Stimulated activated CD8-positive, alpha-beta memory T cell treated with anti-CD3 and anti-CD28 coated beads, Interleukin-12 subunit alpha, Interleukin-12 subunit beta, amount 100 ng/mL, for 4 hours (primary cell): Measurements from ENCODE around the gene ACAN.

ENCODE experiments used
- DNase-seq: peaks from one replicate; pipeline ENCODE4 v3.0.0-alpha.2; 2020; ENCODE audit warnings: low read depth

ACAN gene

GRCh38 chr15:88803241-88803919 is at the start of gene ACAN:
Gene ACAN, plus strand, starts transcription at chr15:88803436. Its CDS starts 32,771 bp downstream, at chr15:88836207.
- no peak for DNase-seq

GRCh38 chr15:88756521-88756920 is 46.7 kb upstream of the ACAN start:
- no peak for DNase-seq

GRCh38 chr15:88756921-88757320 is 46.3 kb upstream of the ACAN start:
- DNase-seq: no peak

GRCh38 chr15:88759872-88760271 is 43.4 kb upstream of the ACAN start:
- no peak for DNase-seq

- DNase-seq: no peak
Observed at GRCh38 chr15:88764448-88764847, 38.8 kb upstream of the ACAN start.

GRCh38 chr15:88765212-88765611 is 38.0 kb upstream of the ACAN start:
- no peak for DNase-seq

GRCh38 chr15:88769161-88769971 is 33.9 kb upstream of the ACAN start:
- no peak for DNase-seq

GRCh38 chr15:88775776-88776175 is 27.5 kb upstream of the ACAN start:
- no peak for DNase-seq

GRCh38 chr15:88776646-88777045 is 26.6 kb upstream of the ACAN start:
- DNase-seq: no peak

- DNase-seq: no peak
Observed at GRCh38 chr15:88779944-88780343, 23.3 kb upstream of the ACAN start.

- DNase-seq: no peak
Observed at GRCh38 chr15:88782465-88782864, 20.8 kb upstream of the ACAN start.

GRCh38 chr15:88785217-88785616 is 18.0 kb upstream of the ACAN start:
- DNase-seq: no peak

- no peak for DNase-seq
Observed at GRCh38 chr15:88788036-88788435, 15.2 kb upstream of the ACAN start.

- DNase-seq: no peak
Observed at GRCh38 chr15:88788816-88789215, 14.4 kb upstream of the ACAN start.

- no peak for DNase-seq
Observed at GRCh38 chr15:88790486-88790885, 12.8 kb upstream of the ACAN start.

GRCh38 chr15:88791637-88792036 is 11.6 kb upstream of the ACAN start:
- no peak for DNase-seq

- no peak for DNase-seq
Observed at GRCh38 chr15:88792342-88793282, 10.6 kb upstream of the ACAN start.

- no peak for DNase-seq
Observed at GRCh38 chr15:88794001-88794400, 9.2 kb upstream of the ACAN start.

GRCh38 chr15:88797663-88798339 is 5.4 kb upstream of the ACAN start:
- no peak for DNase-seq

GRCh38 chr15:88799341-88799740 is 3.9 kb upstream of the ACAN start:
- DNase-seq: no peak

- no peak for DNase-seq
Observed at GRCh38 chr15:88800026-88800425, 3.2 kb upstream of the ACAN start.

GRCh38 chr15:88800738-88801137 is 2.5 kb upstream of the ACAN start:
- no peak for DNase-seq
